GM21576 (cell line): ENCODE data around the gene UBXN11.

Experiments
- ATAC-seq: cut with Tn5 transposase; IDR thresholded peaks from one replicate; pipeline ENCODE4 v1.9.1; 2021; ENCODE audit warnings: mild to moderate bottlenecking, moderate library complexity; ENCODE audit not compliant: unreplicated experiment

The UBXN11 gene

DNA sequence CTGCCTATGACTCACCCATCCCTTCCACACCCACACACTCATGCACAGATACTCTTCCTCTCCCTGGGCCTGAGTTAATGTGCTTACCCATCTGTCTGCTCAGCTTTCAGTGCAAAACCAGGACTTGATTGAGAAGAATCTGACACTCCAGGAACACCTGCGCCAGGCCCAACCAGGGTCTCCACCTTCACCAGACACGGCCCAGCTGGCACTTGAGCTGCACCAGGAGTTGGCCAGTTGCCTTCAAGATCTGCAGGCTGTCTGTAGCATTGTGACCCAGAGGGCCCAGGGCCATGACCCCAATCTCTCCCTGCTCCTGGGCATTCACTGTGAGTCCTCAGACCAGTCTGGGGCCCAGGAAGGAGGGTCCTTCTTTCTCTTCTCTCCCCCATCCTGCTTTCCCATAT lies 30.0 kb downstream of the UBXN11 start:
- no peak for ATAC-seq

DNA sequence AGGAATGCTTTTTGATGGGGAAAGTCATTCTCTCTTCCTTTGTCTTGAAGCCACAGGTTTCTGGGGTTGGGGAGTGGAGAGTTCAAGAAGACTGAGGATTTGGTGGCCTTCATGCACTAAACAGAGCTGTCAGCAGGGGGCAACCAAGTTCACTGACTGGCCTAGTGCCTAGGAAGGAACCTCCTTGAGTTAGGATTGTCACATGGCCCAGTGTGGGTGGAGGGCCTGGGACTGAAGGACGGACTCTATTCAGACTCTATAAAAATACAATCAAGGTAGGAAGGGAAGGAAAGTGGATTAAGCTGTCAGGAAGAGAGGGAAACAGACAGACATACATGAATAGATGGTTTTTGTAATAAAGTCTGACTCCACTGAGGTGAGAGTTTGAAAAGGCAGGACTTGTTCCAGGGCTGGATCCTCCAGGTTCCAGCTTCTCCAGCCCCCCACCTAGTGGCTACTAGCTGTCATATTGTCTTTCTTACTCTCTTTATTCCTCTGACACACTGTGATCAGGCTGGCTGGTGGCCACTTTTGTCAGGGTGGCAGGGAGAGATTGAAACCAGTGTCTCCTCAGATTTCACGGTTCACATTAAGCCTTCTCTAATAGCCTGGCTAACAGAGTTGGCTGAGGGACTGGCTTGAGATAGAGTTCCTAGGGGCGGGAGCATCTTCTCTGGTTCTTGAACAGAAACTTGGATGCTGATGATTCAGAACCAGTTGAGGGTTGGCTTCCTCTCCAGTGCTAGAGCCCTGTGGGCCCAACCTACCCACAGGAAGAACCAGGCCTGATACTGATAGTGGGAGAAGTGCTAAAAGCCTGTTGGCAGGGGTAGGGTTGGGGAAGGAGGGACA lies 30.6 kb downstream of the UBXN11 start:
- ATAC-seq, result no peak

DNA sequence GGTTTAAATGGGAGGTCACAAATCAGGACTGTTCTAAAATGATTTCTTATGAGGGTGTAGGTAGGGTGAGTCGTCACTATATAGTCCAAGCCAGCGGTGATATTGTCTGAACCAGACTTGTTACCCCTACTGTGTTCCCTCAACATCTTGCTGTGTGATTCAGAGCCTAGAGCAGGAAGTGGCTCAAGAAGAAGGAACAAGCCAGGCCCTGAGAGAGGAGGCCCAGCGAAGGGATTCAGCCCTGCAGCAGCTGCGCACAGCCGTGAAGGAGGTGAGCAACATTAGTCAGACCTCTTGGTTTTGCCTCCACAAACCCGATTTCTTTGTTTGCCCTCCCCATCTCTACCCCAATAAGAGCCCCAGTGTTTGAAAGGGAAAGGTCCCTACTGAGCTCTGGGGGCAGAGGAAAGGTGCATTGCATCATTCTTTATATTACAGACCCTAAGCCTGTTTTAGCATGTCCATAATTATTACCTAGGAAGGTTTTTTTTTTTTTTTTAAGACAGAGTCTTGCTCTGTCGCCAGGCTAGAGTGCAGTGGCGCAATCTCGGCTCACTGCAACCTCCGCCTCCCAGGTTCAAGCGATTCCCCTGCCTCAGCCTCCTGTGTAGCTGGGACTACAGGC lies 31.5 kb downstream of the UBXN11 start:
- ATAC-seq, result no peak

DNA sequence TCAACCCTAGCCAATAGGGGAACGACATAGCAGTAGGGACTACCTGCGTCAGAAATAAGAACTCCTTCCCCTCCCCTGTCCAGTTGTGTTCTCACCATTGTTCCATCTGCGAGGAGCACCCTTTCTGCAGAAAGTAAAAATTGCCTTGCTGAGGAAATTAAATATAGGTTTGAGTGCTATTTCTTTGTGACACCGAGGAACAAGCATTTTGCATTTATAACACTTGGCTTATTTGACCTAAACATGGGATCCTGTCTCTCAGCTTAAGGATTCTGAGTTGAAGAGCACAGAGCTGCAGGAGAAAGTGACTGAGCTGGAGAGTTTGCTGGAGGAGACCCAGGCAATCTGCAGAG lies 37.3 kb downstream of the UBXN11 start:
- no peak for ATAC-seq

DNA sequence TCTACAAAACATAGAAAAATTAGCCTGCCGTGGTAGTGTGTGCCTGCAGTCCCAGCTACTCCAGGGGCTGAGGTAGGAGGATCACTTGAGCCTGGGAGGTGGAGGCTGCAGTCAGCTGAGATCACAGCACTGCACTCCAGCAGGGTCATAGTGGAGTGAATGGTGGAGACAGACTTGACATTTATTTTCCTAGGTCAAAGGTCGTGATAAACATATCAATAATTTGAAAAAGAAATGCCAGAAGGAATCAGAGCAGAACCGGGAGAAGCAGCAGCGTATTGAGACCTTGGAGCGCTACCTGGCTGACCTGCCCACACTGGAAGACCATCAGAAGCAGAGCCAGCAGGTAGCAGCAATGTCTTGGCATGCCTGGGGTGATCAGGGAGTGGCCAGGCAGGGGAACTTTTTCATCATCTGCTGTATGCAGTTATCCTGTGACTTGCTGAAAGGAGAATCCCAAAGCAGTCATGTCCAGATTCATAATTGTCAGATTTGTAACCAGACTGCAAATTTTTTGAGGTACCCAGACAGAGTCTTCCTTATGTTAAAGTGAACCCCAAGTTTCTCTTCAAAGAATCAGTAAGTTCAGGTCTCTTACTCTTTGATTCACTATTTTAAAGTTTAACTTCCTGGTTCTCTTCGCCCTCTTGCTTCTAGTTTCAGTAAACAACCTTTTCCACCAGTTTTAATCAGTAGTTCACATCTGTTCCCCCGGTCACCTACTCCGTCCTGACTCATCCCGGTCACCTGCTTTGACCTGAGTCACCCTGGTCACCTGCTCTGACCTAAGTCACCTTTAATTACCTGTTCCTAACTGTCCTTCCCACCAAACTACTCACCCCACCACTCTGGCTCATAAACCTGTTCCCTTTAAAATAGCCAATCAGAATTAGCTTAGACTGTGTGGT lies 37.9 kb downstream of the UBXN11 start:
- ATAC-seq, result no peak

DNA sequence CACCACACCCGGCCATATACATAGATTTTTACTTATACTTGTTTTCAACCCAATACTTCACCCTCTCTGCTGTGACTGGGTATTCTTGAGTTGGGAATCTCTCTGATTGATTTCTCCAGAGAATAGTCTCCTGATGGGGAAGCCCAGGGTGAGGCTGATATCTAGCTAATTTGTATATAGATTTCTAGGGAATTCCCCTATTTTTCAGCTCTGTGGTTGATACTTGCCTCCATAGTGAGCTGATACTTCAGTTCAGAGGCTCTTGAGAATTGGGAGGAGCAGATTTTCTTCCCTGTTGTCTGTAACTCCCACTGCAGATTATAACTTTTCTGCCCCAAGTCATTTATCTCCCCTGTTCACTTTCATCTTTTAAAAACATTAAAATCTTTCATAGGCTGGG lies 41.0 kb downstream of the UBXN11 start:
- ATAC-seq, result no peak

DNA sequence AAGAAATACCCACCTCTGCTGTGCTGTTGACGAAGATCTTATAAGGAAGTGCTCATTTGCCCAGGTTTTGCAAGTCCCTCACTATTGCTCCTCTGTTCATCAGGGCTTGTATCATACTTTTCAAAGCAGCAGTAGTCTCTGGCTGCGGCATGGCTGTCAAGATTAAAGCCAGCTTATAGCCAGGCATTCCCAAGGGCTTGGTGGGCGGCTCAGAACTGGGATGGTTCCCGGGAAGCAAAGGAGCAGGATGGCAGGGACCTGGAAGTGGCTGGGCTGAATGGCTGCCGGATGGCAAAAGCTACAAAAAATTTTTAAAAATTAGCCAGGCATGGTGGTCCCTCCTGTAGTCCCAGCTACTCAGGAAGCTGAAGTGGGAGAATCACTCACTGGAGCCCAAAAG lies 43.2 kb downstream of the UBXN11 start:
- ATAC-seq, result no peak

DNA sequence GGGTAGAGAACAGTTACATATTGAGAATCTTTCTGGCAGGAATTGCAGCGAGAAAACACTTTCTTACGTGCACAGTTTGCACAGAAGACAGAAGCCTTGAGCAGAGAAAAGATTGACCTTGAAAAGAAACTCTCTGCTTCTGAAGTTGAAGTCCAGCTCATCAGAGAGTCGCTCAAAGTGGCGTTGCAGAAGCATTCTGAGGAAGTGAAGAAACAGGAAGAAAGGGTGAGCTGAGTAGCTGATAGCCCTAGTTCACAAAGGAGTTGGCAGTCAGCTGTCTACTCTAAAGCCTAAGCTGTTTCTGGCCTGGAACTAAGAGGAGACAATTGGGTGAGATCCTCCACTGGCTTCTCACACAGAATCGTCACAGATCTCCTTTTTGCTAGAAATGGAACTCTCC lies 46.9 kb downstream of the UBXN11 start:
- ATAC-seq, result no peak

DNA sequence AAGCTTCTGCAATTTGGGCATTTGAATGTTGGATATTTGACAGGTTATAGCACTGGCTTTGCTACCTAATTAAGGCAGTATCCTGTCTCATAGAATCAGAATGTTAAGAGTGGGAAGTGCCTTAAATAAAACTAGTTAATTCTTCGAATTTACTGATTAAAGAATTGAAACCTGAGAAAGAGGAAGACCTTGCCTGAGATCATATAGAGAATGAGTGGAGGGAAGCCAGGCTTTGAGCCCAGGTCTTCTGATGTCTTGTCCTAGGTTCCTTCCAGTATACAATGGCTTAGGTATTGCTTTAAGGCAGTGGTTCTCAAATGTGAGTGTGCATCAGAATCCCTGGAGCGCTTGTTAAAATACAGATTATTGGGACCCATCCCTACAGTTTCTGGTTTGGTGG lies 47.4 kb downstream of the UBXN11 start:
- ATAC-seq, result no peak

DNA sequence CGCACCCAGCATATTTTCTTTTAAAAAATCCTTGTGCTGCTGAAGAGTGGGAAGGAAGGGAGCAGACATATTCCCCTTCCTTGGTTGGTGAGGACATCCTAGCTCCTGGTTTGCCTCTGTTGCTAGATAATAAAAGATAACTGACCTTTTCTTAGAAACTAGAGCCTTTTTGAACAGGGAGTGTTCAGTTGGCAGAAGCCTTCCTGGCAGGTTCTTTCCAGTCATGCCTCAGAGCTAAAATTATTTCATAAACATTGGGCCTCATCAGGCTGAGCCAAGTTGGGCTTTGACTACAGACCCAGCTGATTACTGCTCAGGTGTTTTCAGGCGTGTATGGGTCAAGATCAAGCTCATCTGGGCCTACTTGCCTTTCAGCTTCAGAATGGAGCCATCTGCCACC lies 49.2 kb downstream of the UBXN11 start:
- ATAC-seq, result no peak

DNA sequence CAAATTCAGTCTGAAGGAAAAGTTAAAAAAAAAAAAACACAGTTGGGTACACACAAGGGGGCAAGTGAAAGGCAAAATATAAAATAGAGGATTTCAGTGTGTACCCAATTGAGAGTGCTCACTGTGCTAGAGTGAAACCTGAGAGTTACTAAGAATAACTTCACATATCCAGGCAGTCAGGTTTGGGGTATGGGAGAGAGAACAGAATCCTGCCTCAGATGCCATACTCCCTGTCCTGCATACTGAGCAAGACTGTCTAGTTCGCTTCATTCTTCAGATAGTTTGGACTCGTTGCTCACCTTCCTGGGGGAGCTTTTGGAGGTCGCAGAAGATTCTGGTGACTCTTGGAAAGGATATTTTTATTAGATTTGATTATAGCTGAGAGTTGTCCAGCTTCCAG lies 52.0 kb downstream of the UBXN11 start:
- no peak for ATAC-seq

DNA sequence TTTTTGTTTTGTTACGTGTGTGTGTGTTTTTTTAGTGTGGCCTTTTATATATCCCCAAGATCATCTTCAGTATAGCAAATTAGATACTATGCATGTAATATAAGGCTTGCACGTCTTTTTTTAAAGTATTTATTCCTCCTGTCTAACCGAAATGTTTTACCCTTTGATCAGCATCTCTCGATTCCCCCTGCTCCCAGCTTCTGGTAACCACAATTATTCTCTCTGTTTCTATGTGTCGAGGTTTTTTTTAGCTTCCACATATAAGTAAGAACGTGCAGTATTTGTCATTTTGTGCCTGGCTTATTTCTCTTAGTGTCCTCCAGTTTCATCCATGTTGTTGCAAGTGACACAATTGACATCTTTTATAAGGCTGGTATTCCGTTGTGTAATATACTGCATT lies 53.7 kb downstream of the UBXN11 start:
- ATAC-seq, result no peak

DNA sequence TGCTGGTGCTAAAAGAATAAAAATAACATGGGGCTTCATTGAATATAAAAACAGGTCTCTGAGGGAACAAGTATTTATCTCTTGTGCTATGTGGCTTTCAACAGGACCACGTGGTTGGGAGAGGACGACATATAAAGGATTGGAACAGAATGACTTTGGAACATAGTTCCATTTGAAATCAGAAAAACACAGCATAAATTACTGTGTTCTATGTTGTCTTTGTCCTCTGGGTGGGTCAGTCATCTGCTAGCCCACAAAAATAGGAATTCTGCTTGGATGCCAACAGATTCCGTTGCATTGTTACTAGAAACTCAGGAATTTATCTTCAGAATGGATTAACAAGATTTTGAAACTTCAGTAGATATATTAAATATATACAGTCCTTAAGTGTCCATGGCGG lies 66.5 kb downstream of the UBXN11 start:
- ATAC-seq, result no peak

DNA sequence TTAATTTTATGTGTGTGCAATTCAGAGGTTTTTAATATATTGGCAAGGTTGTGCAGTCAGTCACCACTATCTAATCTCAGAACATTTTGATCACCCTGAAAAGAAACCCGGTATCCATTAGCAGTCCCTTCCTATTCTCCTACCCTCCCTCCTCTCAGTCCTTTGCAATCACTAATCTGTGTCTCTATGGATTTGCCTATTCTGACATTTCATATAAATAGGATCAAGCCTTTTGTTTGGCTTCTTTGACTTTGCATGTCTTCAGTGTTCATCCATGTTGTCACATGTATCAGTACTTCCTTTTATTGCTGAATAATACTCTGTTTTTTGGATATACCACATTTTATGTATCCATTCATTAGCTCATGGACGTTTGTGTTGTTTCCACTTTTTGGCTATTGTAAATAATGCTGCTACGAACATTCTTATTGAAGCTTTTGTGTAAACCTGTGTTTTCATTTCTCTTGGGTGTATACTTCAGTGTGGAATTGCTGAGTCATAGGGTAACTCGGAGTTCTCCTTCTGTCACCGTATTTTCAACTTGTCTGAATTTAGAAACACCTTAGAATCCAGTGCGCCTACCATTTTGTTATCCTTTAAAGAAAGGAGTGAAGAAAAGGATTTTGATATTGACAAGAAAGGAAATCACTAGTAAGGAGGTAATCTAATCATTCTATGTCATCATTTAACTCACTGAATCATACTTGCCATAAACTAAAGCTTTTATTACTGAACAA lies 69.0 kb downstream of the UBXN11 start:
- ATAC-seq, result no peak

DNA sequence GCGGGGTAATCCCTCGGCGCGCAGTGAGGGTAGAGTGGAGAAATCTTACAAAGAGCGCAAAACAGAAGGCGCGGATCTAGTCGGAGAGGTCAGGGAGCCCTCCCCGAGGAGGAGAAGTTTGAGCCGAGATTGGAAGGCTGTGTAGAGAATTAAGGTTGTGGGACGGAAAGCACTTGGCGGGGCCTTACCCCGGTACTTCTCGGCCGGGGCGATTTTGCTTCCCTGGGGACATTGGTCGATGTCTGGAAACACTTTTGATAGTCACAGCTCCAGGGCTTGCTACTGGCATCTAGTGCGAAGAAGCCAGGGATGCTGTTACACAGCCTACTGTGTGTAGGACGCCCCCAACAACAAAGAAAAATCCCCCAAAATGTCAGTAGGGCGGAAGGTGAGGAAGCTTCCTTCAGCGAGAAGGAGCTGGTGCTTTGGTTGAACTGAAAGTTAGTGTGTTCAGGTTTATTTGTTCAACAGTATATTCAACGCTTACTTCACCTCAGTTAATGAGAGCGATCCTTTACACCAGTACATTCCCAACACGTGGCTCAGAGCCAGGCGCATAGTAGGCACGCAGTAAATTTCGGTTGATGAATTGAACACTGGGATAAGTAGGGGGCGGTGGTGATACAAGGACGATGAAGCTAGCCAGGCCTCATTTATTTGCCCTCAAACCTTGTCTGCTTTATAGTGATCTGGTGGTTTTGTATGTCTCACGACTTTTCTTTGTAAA lies 71.6 kb downstream of the UBXN11 start:
- no peak for ATAC-seq

DNA sequence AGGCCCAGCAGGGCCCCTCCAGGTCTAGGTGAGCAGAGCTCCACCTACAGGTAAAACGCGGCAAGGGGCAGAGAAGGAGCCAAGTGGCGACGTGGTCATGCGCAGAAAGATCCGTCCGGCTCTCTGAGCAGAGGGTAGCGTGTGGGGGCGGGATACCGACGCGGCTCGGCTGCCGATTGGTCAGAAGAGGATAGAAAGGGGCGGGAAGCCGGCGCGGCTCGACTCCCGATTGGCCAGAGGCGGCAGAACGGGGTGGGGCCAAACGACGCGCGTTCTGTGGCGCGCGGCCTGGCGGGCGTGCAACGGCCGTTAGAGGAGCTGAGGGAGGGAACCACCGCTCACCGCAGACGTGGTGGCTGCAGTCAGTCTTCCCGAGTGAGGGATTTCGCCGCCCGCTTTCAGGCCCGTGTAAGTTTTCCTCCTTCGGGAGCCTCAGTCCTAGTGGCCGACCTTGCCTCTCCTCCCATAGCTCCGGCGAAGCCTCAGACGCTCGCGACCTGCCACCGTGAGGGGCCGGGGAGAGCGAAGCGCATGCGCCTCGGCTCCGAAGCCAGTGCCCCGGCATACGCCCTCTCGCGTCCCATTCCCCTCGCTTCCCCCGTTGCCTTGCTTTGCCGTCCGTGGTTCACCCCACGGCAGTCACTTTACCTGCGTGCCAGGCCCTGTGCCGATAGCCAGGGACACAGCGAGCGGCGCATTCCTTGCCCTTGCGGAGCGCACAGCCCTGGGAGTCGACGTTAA lies 72.4 kb downstream of the UBXN11 start, which contains the start of gene CEP85:
CEP85 (plus strand) TSS at position 298 of the 741 bp plus-strand sequence. CDS start 5,584 bp downstream, outside the sequence.
- peak; percentile 83 for ATAC-seq
